GM20000 (cell line): Measurements from ENCODE around the gene DDX19B.
"Not testable (repeated sequence)": the region's sequence is repeated elsewhere in the genome, so short reads cannot be mapped to it uniquely, and the experiment has no call there.

Experiments
- DNase-seq: peaks from one replicate; pipeline ENCODE4 v3.0.0; 2012; ENCODE audit warnings: low spot score
- TF ChIP-seq, protein P1 (sequence below): IDR thresholded peaks from 2 replicates; pipeline ENCODE4 v1.5.1; 2012; ENCODE audit warnings: mild to moderate bottlenecking, control low read depth; ENCODE audit errors: extremely low read depth, missing control alignments

DDX19B gene

DNA sequence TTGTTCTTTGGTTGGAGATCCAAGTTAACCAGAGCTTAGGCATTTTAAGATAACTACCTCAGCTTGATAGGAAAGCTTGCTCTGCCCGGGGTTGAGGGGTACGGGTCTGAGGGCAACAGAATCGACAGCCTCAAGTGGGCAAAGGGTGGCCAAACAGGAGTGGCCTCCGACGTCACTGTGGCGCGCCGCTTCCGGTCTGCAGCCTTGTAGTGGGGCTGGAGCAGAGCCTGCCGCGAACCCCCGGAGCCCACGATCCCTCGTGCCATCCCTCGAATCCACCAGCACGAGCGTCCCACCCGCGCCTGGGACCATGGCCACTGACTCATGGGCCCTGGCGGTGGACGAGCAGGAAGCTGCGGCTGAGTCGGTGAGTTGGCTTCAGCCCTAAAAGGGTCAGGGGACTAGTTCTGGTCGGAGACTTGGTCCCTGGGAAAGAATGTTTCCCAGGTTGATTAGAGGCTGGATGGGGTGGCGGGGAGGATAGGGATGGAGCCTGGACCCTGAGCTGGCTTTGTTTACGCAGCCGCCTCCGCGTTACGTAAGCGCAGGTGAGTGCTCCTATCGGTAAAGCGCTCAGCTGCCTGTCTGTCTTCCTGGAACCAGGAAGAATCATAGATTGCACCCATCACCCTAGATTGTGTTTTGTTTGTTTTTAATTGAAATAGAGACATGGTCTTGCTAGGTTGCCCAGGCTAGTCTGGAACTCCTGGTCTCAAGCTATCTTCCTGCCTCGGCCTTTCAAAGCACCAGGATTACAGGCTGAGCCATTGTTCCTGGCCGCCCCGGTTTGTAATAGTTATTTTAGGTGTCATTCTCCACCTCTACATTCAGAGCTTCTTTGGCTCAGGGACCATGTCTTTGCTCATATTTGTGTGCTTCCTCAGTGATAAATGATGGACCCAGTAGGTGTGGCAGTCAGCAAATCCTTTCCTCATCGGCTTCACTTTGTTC lies at the start of gene DDX19B:
Gene DDX19B (plus strand): TSS at position 199 of the 951 bp plus-strand sequence. CDS start 112 bp downstream, at position 311.
- peak; percentile 81 for DNase-seq
- TF ChIP-seq, protein P1, sequence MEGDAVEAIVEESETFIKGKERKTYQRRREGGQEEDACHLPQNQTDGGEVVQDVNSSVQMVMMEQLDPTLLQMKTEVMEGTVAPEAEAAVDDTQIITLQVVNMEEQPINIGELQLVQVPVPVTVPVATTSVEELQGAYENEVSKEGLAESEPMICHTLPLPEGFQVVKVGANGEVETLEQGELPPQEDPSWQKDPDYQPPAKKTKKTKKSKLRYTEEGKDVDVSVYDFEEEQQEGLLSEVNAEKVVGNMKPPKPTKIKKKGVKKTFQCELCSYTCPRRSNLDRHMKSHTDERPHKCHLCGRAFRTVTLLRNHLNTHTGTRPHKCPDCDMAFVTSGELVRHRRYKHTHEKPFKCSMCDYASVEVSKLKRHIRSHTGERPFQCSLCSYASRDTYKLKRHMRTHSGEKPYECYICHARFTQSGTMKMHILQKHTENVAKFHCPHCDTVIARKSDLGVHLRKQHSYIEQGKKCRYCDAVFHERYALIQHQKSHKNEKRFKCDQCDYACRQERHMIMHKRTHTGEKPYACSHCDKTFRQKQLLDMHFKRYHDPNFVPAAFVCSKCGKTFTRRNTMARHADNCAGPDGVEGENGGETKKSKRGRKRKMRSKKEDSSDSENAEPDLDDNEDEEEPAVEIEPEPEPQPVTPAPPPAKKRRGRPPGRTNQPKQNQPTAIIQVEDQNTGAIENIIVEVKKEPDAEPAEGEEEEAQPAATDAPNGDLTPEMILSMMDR, result no peak

- not testable (repeated sequence) for DNase-seq
Measured at GRCh38 chr16:70249697-70250096, 49.3 kb upstream of the DDX19B start.

DNA sequence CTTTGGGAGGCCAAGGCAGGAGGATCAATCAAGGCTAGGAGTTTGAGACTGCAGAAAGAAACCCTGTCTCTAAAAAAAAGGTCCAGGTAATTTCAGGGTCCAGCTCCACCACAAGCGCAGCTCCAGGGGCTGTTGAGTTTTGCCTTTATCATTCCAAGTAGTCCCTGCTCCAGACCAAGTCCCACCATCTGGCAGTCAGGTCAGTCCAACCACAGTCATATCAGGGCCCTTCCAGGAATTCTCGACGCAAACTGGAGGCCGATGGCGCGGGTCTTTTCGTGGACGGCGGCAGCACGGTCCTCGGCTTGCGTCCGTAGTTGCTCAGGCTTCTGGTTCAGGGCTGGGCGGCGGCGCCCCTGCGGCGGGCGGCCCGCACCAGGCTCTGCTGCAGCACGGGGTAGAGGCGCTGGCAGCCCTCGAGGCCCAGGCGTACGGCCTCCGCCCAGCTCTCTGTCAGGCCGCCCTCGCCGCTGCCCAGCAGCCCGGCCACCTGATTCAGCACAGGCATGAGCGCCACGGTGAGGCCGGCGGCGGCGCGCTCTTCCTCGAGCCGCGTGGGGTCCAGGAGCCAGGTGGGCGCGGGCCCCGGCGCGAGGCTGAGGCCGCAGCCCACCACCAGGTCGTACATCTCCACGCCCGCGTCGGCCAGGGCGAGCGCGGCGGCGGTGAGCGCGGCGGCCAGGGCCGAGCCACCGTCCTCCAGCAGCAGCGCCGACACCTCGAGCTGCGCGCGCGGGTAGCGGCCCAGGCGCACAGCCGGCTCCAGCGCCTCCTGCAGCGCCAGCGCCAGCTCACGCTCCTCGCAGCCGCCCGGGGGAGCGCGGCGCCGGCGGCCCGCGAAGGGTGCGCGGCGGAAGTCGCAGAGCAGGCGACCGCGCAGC lies 48.0 kb upstream of the DDX19B start:
- TF ChIP-seq, protein P1, result peak; percentile 22
- peak; percentile 83 for DNase-seq

DNA sequence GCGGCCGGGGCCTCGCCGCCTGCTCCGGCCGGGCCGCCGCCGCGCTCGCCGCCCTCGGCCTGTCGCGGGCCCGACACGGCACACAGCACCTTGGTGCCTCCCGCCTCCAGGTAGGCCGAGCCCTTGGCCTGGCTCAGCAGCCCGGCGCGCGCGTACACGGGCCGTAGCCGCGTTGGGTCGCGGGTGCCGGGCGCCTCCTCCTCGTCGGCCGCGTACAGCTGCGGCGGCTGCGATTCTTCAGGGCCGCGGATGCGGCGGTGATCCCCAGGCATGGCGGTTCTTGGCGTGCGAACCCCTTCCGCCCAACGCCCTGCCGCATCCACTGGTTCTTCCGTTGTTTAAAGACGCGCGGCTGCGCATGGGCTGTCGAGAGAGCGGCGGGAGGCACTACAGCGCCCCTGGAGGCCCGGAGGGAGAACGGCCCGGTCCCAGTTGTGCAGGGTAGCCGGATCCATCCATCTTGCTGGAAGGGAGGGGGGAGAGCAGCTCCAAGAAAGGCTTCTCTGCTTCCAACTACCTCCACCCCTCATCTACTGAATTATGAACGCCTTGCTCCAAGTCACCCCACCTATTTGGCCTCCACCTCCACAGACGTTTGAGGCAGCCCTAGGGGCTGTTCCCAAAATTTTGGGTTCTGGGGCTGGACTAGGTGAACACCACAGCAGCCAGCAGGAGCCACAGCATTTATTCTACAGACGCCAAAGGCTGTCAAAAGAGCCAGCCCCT lies 47.2 kb upstream of the DDX19B start, which contains the start of gene EXOSC6:
Gene EXOSC6 (minus strand): TSS at position 312 of the 726 bp plus-strand sequence. CDS start 40 bp downstream, at position 272.
- TF ChIP-seq, protein P1, result peak; percentile 78
- DNase-seq, result peak; percentile 97

GRCh38 chr16:70252355-70252988 lies 46.5 kb upstream of the DDX19B start:
- DNase-seq, result no peak
- TF ChIP-seq, protein P1, result peak; percentile 44

- TF ChIP-seq, protein P1, result peak; percentile 23
- DNase-seq, result peak; percentile 47
Measured at GRCh38 chr16:70253291-70254106, 45.5 kb upstream of the DDX19B start.
